ENCODE measurements around the gene DHRS3. TPM values are rescaled to one million over a fixed set of nuclear protein-coding genes. Genes with fewer than 3 reads are reported as not detected.
A peak's percentile ranks its signal among the peaks of the same experiment; 100 is the strongest.

Gene DHRS3
- total and polyA plus RNA-seq, 2 of the 13 experiments (the other 11 are each of a cell fraction or from before 2014, with no cell fraction given): 48.5 to 90.5 TPM

- BruUV-seq (replicated peaks): no TSS peak
- Histone ChIP-seq H3K9me3 (ENCODE audit: low read length) (no peaks in the 10 kb centered on the region), H4K20me1 (ENCODE audit: insufficient read depth, low read length) (peaks cover 49% of the 10 kb centered on the region), H3K36me3 (replicated peaks in 1 of 2; ENCODE audit: control insufficient read depth in 1 of 2, insufficient read depth in 2 of 2, low read length in 2 of 2) (peaks cover 11 to 37% of the 10 kb centered on the region in 2 experiments), H3K27me3 (ENCODE audit: control insufficient read depth in 1 of 2, insufficient read depth in 2 of 2, low read length in 2 of 2) (no peaks in the 10 kb centered on the region; a peak in 1 of 5 replicates), H3K9ac (ENCODE audit: insufficient read depth, low read depth, low read length) (no peak overlapping the region), H2AFZ (ENCODE audit: low read length) (no peak overlapping the region), H3K27ac (ENCODE audit: extremely low read length, insufficient read depth, low read length) (no peak overlapping the region), H3K4me3 (replicated peaks in 1 of 3; ENCODE audit: insufficient read depth in 1 of 3, low read depth in 2 of 3, low read length in 3 of 3) (peak overlapping the region in 1 of 3 experiments; percentile 97; a peak in 1 of 6 replicates), H3K79me2 (ENCODE audit: insufficient read depth, low read length) (peaks cover 82% of the 10 kb centered on the region), H3K4me1 (ENCODE audit: insufficient read depth, low read length) (peaks cover 70% of the 10 kb centered on the region), H3K4me2 (ENCODE audit: low read depth, low read length) (peak overlapping the region; percentile 87)
- ATAC-seq (no peak), FAIRE-seq (no peak), DNase-seq (ENCODE audit: low spot score) (no peak)
- ChIA-PET POLR2A (interaction anchor here (1.2 to 10.1 kb wide), 3 partner anchors 11 to 230 kb away, joined by 4 to 357 read pairs (median 188); no protein-coding TSS in a partner anchor), CTCF (ENCODE audit: low intra/inter-chr PET ratio, low total read pairs) (no interaction called here)
- TF ChIP-seq ZNF530 (CRISPR knock-in tag; IDR thresholded peaks at IDR 0.05; ENCODE audit: low read depth): no peak
- peak; percentile 59 for TF ChIP-seq POLR2G (IDR thresholded peaks at IDR 0.05; ENCODE audit: low read depth, low read length)
- TF ChIP-seq RBFOX2 (IDR thresholded peaks at IDR 0.05; ENCODE audit: low read depth, low read length): peak; percentile 77; the same call in 1 of the 2 replicates
- intact Hi-C loops (cut with micrococcal nuclease; ENCODE audit: unreplicated experiment): no loop called here
- WGBS (ENCODE audit: low lambda C conversion rate): 90% methylated on average over 4 of the region's 4 CpGs
- in situ Hi-C loops (cut with HindIII; ENCODE audit: extremely low pct_ligation_motif_present, low pct_unique_long_range_greater_than_20kb): no loop called here
These were observed 4.8 kb downstream of the DHRS3 start for GRCh38 chr1:12613180-12613579.

GRCh38 chr1:12610941-12611340 is 7.1 kb downstream of the DHRS3 start:
- Histone ChIP-seq H3K4me3 (replicated peaks in 1 of 3; ENCODE audit: insufficient read depth in 1 of 3, low read depth in 2 of 3, low read length in 3 of 3) (no peak overlapping the region), H3K9me3 (ENCODE audit: low read length) (no peaks in the 10 kb centered on the region), H3K27ac (ENCODE audit: extremely low read length, insufficient read depth, low read length) (peak overlapping the region; percentile 12), H4K20me1 (ENCODE audit: insufficient read depth, low read length) (peaks cover 63% of the 10 kb centered on the region), H3K4me2 (ENCODE audit: low read depth, low read length) (no peak overlapping the region), H3K27me3 (ENCODE audit: control insufficient read depth in 1 of 2, insufficient read depth in 2 of 2, low read length in 2 of 2) (no peaks in the 10 kb centered on the region; a peak in 1 of 5 replicates), H3K4me1 (ENCODE audit: insufficient read depth, low read length) (peaks cover 88% of the 10 kb centered on the region), H3K9ac (ENCODE audit: insufficient read depth, low read depth, low read length) (no peak overlapping the region), H3K79me2 (ENCODE audit: insufficient read depth, low read length) (peaks cover 76% of the 10 kb centered on the region), H2AFZ (ENCODE audit: low read length) (no peak overlapping the region), H3K36me3 (replicated peaks in 1 of 2; ENCODE audit: control insufficient read depth in 1 of 2, insufficient read depth in 2 of 2, low read length in 2 of 2) (peaks cover 11 to 46% of the 10 kb centered on the region in 2 experiments)
- no peak for DNase-seq (ENCODE audit: low spot score)
- ATAC-seq: no peak
- in situ Hi-C loops (cut with HindIII; ENCODE audit: extremely low pct_ligation_motif_present, low pct_unique_long_range_greater_than_20kb): no loop called here
- POLR2A ChIA-PET: interaction anchor here (1.0 to 1.2 kb wide), 3 partner anchors 9 to 83 kb away, joined by 3 read pairs; no protein-coding TSS in a partner anchor
- CTCF ChIA-PET (ENCODE audit: low intra/inter-chr PET ratio, low total read pairs): no interaction called here
- no peak for FAIRE-seq
- BruUV-seq (replicated peaks): no TSS peak
- TF ChIP-seq ZNF12 (CRISPR knock-in tag; IDR thresholded peaks at IDR 0.05) (peak; percentile 71; the same call in 1 of the 2 replicates), PAF1 (CRISPR knock-in tag; IDR thresholded peaks at IDR 0.05) (0 out of 2 replicates have a peak, but pooled peaks have one; percentile 46), ZNF354B (CRISPR knock-in tag; IDR thresholded peaks at IDR 0.05) (no peak)
- WGBS (ENCODE audit: low lambda C conversion rate): 99% methylated on average over 7 of the region's 7 CpGs
- intact Hi-C loops (cut with micrococcal nuclease; ENCODE audit: unreplicated experiment): no loop called here
